Trophoblast cell (in vitro differentiated cells and primary cell): ENCODE results near the gene LRWD1.
A peak's percentile ranks its signal among the peaks of the same experiment; 100 is the strongest.
"Not testable (repeated sequence)": the region's sequence is repeated elsewhere in the genome, so short reads cannot be mapped to it uniquely, and the experiment has no call there.

ENCODE experiments used
- DNase-seq, 2 donors: peaks; one replicate each; pipeline ENCODE4 v3.0.0-alpha.2; 2016
- H2AFZ ChIP-seq: 2 replicates; pipeline ENCODE4 v1.6.1; 2013; ENCODE audit warnings: low read length, moderate library complexity, mild to moderate bottlenecking; ENCODE audit not compliant: insufficient read depth, poor library complexity
- H2AK5ac ChIP-seq: 2 replicates; pipeline ENCODE4 v1.6.1; 2013; ENCODE audit warnings: mild to moderate bottlenecking, low read length
- H2BK120ac ChIP-seq: 2 replicates; pipeline ENCODE4 v1.6.1; 2013; ENCODE audit warnings: low read length, mild to moderate bottlenecking, moderate library complexity; ENCODE audit not compliant: insufficient read depth, poor library complexity
- H2BK12ac ChIP-seq: 2 replicates; pipeline ENCODE4 v1.6.1; 2013; ENCODE audit warnings: mild to moderate bottlenecking, low read length, moderate library complexity
- H2BK5ac ChIP-seq: 2 replicates; pipeline ENCODE4 v1.6.1; 2013; ENCODE audit warnings: low read length, low read depth, moderate library complexity, mild to moderate bottlenecking; ENCODE audit not compliant: poor library complexity
- H3K14ac ChIP-seq: 2 replicates; pipeline ENCODE4 v1.6.1; 2013; ENCODE audit warnings: mild to moderate bottlenecking, low read length
- H3K18ac ChIP-seq: 2 replicates; pipeline ENCODE4 v1.6.1; 2013; ENCODE audit warnings: mild to moderate bottlenecking, low read length
- H3K23ac ChIP-seq: 2 replicates; pipeline ENCODE4 v1.6.1; 2013; ENCODE audit warnings: low read length
- H3K27ac ChIP-seq: 2 replicates; pipeline ENCODE4 v1.5.1; 2013; ENCODE audit warnings: low read depth, mild to moderate bottlenecking, inconsistent platforms, low read length, moderate library complexity
- H3K27me3 ChIP-seq: 2 replicates; pipeline ENCODE4 v1.6.1; 2013; ENCODE audit warnings: inconsistent platforms, mild to moderate bottlenecking, low read length, moderate library complexity; ENCODE audit not compliant: insufficient read depth
- H3K36me3 ChIP-seq, 2 experiments: 1 replicate in 1 of 2; 2 replicates in 1 of 2; pipeline ENCODE4 v1.6.1; 2013; ENCODE audit warnings: low read length in 2 of 2, mild to moderate bottlenecking in 2 of 2, moderate library complexity in 1 of 2; ENCODE audit not compliant: insufficient read depth in 2 of 2, control insufficient read depth in 1 of 2
- H3K4ac ChIP-seq: 2 replicates; pipeline ENCODE4 v1.6.1; 2013; ENCODE audit warnings: low read depth, mild to moderate bottlenecking, low read length, moderate library complexity
- H3K4me1 ChIP-seq, 2 experiments: 1 replicate in 1 of 2; 2 replicates in 1 of 2; pipeline ENCODE4 v1.6.1; 2013; ENCODE audit warnings: low read length in 2 of 2, mild to moderate bottlenecking in 2 of 2, moderate library complexity in 1 of 2; ENCODE audit not compliant: insufficient read depth in 2 of 2, control insufficient read depth in 1 of 2
- H3K4me2 ChIP-seq: 2 replicates; pipeline ENCODE4 v1.6.1; 2013; ENCODE audit warnings: inconsistent platforms, mild to moderate bottlenecking, low read length, moderate library complexity
- H3K4me3 ChIP-seq: 2 replicates; pipeline ENCODE4 v1.5.1; 2013; ENCODE audit warnings: mild to moderate bottlenecking, low read depth, low read length, inconsistent platforms
- H3K79me1 ChIP-seq: one replicate; pipeline ENCODE4 v1.6.1; 2013; ENCODE audit warnings: low read length
- H3K79me2 ChIP-seq: 2 replicates; pipeline ENCODE4 v1.6.1; 2013; ENCODE audit warnings: low read length, mild to moderate bottlenecking; ENCODE audit not compliant: control insufficient read depth, insufficient read depth, poor library complexity
- H3K9ac ChIP-seq: 2 replicates; pipeline ENCODE4 v1.6.1; 2013; ENCODE audit warnings: mild to moderate bottlenecking, low read length
- H3K9me3 ChIP-seq: 2 replicates; pipeline ENCODE4 v1.6.1; 2013; ENCODE audit warnings: low read depth, mild to moderate bottlenecking, control low read depth, inconsistent platforms, low read length; ENCODE audit not compliant: insufficient read depth
- H4K12ac ChIP-seq: 2 replicates; pipeline ENCODE4 v1.6.1; 2013; ENCODE audit warnings: low read depth, mild to moderate bottlenecking, low read length, moderate library complexity
- H4K8ac ChIP-seq: 2 replicates; pipeline ENCODE4 v1.6.1; 2013; ENCODE audit warnings: low read depth, mild to moderate bottlenecking, low read length, moderate library complexity
- H4K91ac ChIP-seq: one replicate; pipeline ENCODE4 v1.6.1; 2013; ENCODE audit warnings: low read depth, mild to moderate bottlenecking, low read length, moderate library complexity
- WGBS: extraction: QIAGEN DNeasy Blood & Tissue Kit; methylation state at CpG from one replicate; pipeline ENCODE4 v1.1.7; 2013; ENCODE audit warnings: missing lambda C conversion rate; ENCODE audit not compliant: insufficient read length, insufficient coverage; ENCODE audit errors: extremely low coverage; 5-methylcytosine and 5-hydroxymethylcytosine counted together

The LRWD1 gene

GRCh38 chr7:102479982-102480637, 15.3 kb downstream of the LRWD1 start:
- H2BK12ac ChIP-seq, H4K8ac ChIP-seq, H2BK120ac ChIP-seq, H2AK5ac ChIP-seq, H3K18ac ChIP-seq, H4K12ac ChIP-seq, H3K79me1 ChIP-seq, H3K4me2 ChIP-seq, H3K4ac ChIP-seq, H3K79me2 ChIP-seq, H3K9ac ChIP-seq, H3K27me3 ChIP-seq, H3K27ac ChIP-seq, H3K4me1 ChIP-seq, H3K23ac ChIP-seq, H3K36me3 ChIP-seq, H2AFZ ChIP-seq, H4K91ac ChIP-seq, H3K9me3 ChIP-seq, H3K4me3 ChIP-seq, H3K14ac ChIP-seq, H2BK5ac ChIP-seq: not testable (repeated sequence)
- DNase-seq: peak in 1 of 2 donors; percentile 17
- no CpG with 5 or more reads among the region's 11 CpGs for WGBS

DNA sequence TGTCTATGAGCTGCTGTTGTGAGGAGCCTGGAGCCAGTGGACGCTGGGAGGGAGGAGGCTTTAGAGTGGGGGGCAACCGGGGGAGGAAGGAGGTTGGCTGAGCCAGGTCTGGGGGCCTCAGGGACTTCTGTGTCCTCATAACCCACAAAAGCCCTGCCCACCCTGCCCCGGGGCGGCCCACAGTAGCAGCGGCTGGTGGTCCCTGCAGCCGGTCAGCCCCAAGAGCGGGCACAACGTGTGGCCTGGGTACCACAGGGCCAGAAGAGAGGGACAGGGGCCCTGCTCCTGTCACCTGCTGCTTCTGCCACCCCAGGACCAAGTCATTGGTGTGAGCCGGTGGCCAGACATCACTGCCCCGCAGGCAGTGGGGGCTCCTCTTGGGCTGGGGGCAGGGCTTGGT, 17.2 kb downstream of the LRWD1 start:
- not testable (repeated sequence) for H2BK120ac ChIP-seq, H3K36me3 ChIP-seq, H4K91ac ChIP-seq, H3K27ac ChIP-seq, H3K4me2 ChIP-seq, H2BK5ac ChIP-seq, H2AFZ ChIP-seq, DNase-seq, H2AK5ac ChIP-seq, H3K23ac ChIP-seq, H4K8ac ChIP-seq, H3K4me3 ChIP-seq, H3K79me2 ChIP-seq, H3K79me1 ChIP-seq, H3K18ac ChIP-seq, H2BK12ac ChIP-seq, H3K9me3 ChIP-seq, H3K9ac ChIP-seq, H3K4ac ChIP-seq, H3K4me1 ChIP-seq, H3K14ac ChIP-seq, H3K27me3 ChIP-seq, H4K12ac ChIP-seq
- no CpG with 5 or more reads among the region's 10 CpGs for WGBS

GRCh38 chr7:102484317-102484716, 19.5 kb downstream of the LRWD1 start:
- DNase-seq, H2AK5ac ChIP-seq, H3K36me3 ChIP-seq, H2BK120ac ChIP-seq, H3K79me1 ChIP-seq, H3K4me1 ChIP-seq, H3K79me2 ChIP-seq, H2BK5ac ChIP-seq, H3K4ac ChIP-seq, H3K9me3 ChIP-seq, H3K4me2 ChIP-seq, H3K18ac ChIP-seq, H2BK12ac ChIP-seq, H4K91ac ChIP-seq, H3K27ac ChIP-seq, H4K8ac ChIP-seq, H3K9ac ChIP-seq, H2AFZ ChIP-seq, H3K4me3 ChIP-seq, H4K12ac ChIP-seq, H3K27me3 ChIP-seq, H3K23ac ChIP-seq, H3K14ac ChIP-seq: not testable (repeated sequence)
- no CpG with 5 or more reads among the region's 5 CpGs for whole genome bisulfite sequencing

GRCh38 chr7:102490529-102491075, 25.8 kb downstream of the LRWD1 start:
- not testable (repeated sequence) for H4K8ac ChIP-seq, H3K23ac ChIP-seq, H3K36me3 ChIP-seq, H3K18ac ChIP-seq, H3K27me3 ChIP-seq, H3K14ac ChIP-seq, H3K9me3 ChIP-seq, H2BK5ac ChIP-seq, H3K4me2 ChIP-seq, H3K4me3 ChIP-seq, H3K79me1 ChIP-seq, H2BK12ac ChIP-seq, H4K12ac ChIP-seq, H4K91ac ChIP-seq, H2AFZ ChIP-seq, H3K9ac ChIP-seq, H3K27ac ChIP-seq, H3K79me2 ChIP-seq, H3K4ac ChIP-seq, DNase-seq, H2BK120ac ChIP-seq, H2AK5ac ChIP-seq, H3K4me1 ChIP-seq
- no CpG with 5 or more reads among the region's 12 CpGs for WGBS
